DND-41 (cell line): ENCODE results near the gene AMPH.
"Not testable (repeated sequence)": the region's sequence is repeated elsewhere in the genome, so short reads cannot be mapped to it uniquely, and the experiment has no call there.

Experiments used
- CTCF ChIP-seq: IDR thresholded peaks from 2 replicates; pipeline ENCODE4 v1.5.1; 2012; ENCODE audit warnings: borderline replicate concordance, low read length, moderate library complexity, mild to moderate bottlenecking; ENCODE audit not compliant: poor library complexity, severe bottlenecking; ENCODE audit errors: extremely low read depth
- EZH2 ChIP-seq: IDR thresholded peaks from 3 replicates; pipeline ENCODE4 v1.6.1; 2012; ENCODE audit warnings: borderline replicate concordance, low read depth, mild to moderate bottlenecking, moderate library complexity, low read length, inconsistent platforms; ENCODE audit not compliant: severe bottlenecking

DNA sequence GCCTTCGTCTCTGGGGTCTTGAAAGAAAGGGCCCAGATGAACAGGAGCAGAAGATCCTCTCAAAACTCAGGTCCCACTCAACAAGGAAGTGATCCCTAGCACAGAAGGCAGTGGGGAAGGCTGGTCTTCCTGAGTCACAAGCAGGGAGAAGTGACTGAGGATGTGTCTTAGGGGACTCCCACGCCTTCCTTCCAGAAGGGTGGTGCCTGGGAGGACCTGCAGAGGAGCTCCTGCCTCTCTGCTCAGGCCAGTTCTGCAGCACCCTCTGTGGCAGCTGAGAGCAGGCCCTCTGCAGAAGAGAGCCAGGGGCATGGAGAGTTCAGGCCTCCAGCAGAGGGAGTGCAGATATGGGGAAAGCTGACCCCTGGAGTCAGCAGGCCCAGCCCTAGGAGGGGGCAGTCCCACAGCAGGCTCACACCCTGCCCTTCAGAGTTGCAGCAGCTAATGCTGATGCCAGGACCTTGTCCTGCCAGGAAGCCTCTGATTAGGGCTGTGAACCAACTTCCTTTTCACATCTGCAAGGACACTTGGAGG lies 289.9 kb downstream of the AMPH start:
- TF ChIP-seq CTCF: peak; percentile 22
- TF ChIP-seq EZH2: not testable (repeated sequence)
